OCI-LY7 (cell line): ENCODE measurements around the gene POLR1B. TPM values are rescaled to one million over a fixed set of nuclear protein-coding genes. Genes with fewer than 3 reads are reported as not detected.
"Not testable (repeated sequence)": the region's sequence is repeated elsewhere in the genome, so short reads cannot be mapped to it uniquely, and the experiment has no call there.

Experiments used
- BruUV-seq: library from RNA; stranded (reverse); fragments of 400-500 nt; replicated peaks from 2 replicates; lab custom pipeline; 2021; lab: Mats Ljungman, UMichigan
- CTCF ChIA-PET: fragments of 300-600 bp; sonication (Branson Sonifier 250); formaldehyde crosslinking; loops from one replicate; lab custom pipeline; 2022; ENCODE audit warnings: antibody characterized with exemption; ENCODE audit not compliant: unreplicated experiment; lab: Charles Lee
- POLR2A ChIA-PET: fragments of 300-600 bp; sonication (Branson Sonifier 250); formaldehyde crosslinking; loops from one replicate; lab custom pipeline; 2022; ENCODE audit warnings: antibody characterized with exemption; lab: Charles Lee
- DNase-seq: peaks from one replicate; pipeline ENCODE4 v3.0.0-alpha.2; 2015; ENCODE audit warnings: low spot score
- H2AFZ ChIP-seq: fragments of 200-600 bp; sonication (generic), shearing (Covaris generic); 2 replicates; pipeline ENCODE4 v1.6.1; 2014; ENCODE audit warnings: mild to moderate bottlenecking, antibody characterized with exemption, low read length, moderate library complexity
- H3K27ac ChIP-seq: fragments of 200-600 bp; sonication (generic); 2 replicates; pipeline ENCODE4 v1.5.1; 2014; ENCODE audit warnings: mixed run types, low read depth, mild to moderate bottlenecking, moderate library complexity, low read length, inconsistent platforms; ENCODE audit not compliant: poor library complexity, severe bottlenecking
- H3K36me3 ChIP-seq: fragments of 200-600 bp; sonication (generic); 2 replicates; pipeline ENCODE4 v1.6.1; 2014; ENCODE audit warnings: mild to moderate bottlenecking, antibody characterized with exemption, low read length, moderate library complexity, mixed read lengths; ENCODE audit not compliant: insufficient read depth
- H3K4me1 ChIP-seq: fragments of 200-600 bp; sonication (generic); 2 replicates; pipeline ENCODE4 v1.5.1; 2014; ENCODE audit warnings: mild to moderate bottlenecking, low read length; ENCODE audit not compliant: insufficient read depth, poor library complexity, severe bottlenecking
- H3K4me2 ChIP-seq: fragments of 200-600 bp; sonication (generic); 2 replicates; pipeline ENCODE4 v1.6.1; 2014; ENCODE audit warnings: mild to moderate bottlenecking, low read length
- H3K4me3 ChIP-seq: fragments of 200-600 bp; sonication (generic); 2 replicates; pipeline ENCODE4 v1.5.1; 2014; ENCODE audit warnings: mild to moderate bottlenecking, low read depth, low read length; ENCODE audit not compliant: poor library complexity, severe bottlenecking
- H3K79me2 ChIP-seq: fragments of 200-600 bp; sonication (generic); 2 replicates; pipeline ENCODE4 v1.6.1; 2016; ENCODE audit warnings: low read depth, mild to moderate bottlenecking, low read length, moderate library complexity, mixed read lengths; ENCODE audit not compliant: insufficient read depth
- H3K9me2 ChIP-seq: fragments of 200-600 bp; sonication (generic); 2 replicates; pipeline ENCODE4 v1.6.1; 2016; ENCODE audit warnings: mild to moderate bottlenecking, low read length, mixed read lengths; ENCODE audit not compliant: insufficient read depth
- H3K9me3 ChIP-seq: fragments of 200-600 bp; sonication (generic); 2 replicates; pipeline ENCODE4 v1.6.1; 2014; ENCODE audit warnings: mild to moderate bottlenecking, mixed run types, low read length, mixed read lengths
- H4K20me1 ChIP-seq: fragments of 200-600 bp; sonication (generic); 2 replicates; pipeline ENCODE4 v1.6.1; 2014; ENCODE audit warnings: mild to moderate bottlenecking, antibody characterized with exemption, low read length, moderate library complexity, mixed read lengths; ENCODE audit not compliant: insufficient read depth
- EZH2phosphoT487 ChIP-seq: fragments of 200-600 bp; sonication (generic); IDR thresholded peaks from 2 replicates; pipeline ENCODE4 v1.6.1; 2018; ENCODE audit warnings: low read depth, borderline replicate concordance, mild to moderate bottlenecking, mixed run types, antibody characterized with exemption, low read length, moderate library complexity, mixed read lengths
- intact Hi-C: fragments of 100-400 bp; cut with micrococcal nuclease; formaldehyde crosslinking; loops from one replicate; pipeline ENCODE4 v1.10.0; 2022; ENCODE audit not compliant: unreplicated experiment
- total RNA-seq, 2 experiments: library from RNA; depleted of rRNA in 1 of 2; stranded (reverse); fragments of >200 nt in 1 of 2; shearing (Covaris generic) in 1 of 2; gene quantifications; 2 replicates each; pipeline ENCODE4 v1.2.3, GENCODE V29; 2014 to 2022
- TF ChIP-seq, protein P1 (sequence below): fragments of 200-600 bp; sonication (generic); conservative IDR thresholded peaks from 2 replicates; pipeline ENCODE4 v1.5.1; 2014; ENCODE audit warnings: mild to moderate bottlenecking, antibody characterized with exemption, low read length, moderate library complexity, mixed read lengths

POLR1B gene
- total RNA-seq, 2 experiments from 2014 or later = 30.5 to 44.7 TPM

DNA sequence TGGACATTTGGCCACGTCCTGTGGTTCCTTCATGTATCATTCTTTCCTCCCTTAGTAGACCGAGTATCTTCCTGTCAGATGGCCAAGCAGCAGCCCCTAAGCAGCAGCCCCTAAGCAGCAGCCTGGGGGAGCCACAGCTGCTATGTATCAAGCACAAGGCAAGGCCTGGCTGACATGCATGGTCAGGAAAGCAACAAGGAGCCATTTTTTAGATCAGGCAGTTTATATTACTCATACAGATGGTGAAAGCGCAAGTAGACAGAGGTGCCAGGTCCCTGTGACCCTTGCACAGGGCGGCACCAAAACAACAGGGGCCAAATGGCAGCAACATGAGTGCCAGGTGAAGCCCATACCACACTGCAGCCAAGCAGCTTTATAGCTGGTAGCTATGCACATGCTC, 64.3 kb downstream of the POLR1B start:
- Histone ChIP-seq H3K4me1 (no peaks in the 10 kb centered on the region), H2AFZ (no peak overlapping the region), H3K4me2 (no peak overlapping the region), H3K27ac (no peak overlapping the region), H3K9me2 (no peaks in the 10 kb centered on the region), H4K20me1 (no peaks in the 10 kb centered on the region), H3K36me3 (no peaks in the 10 kb centered on the region), H3K9me3 (no peaks in the 10 kb centered on the region), H3K79me2 (no peaks in the 10 kb centered on the region), H3K4me3 (no peak overlapping the region)
- intact Hi-C loops = loop anchor here (10.0 kb wide), 1 partner anchor 348 kb away; no protein-coding TSS in a partner anchor
- BruUV-seq = no TSS peak
- POLR2A ChIA-PET = no interaction called here
- TF ChIP-seq, protein P1, sequence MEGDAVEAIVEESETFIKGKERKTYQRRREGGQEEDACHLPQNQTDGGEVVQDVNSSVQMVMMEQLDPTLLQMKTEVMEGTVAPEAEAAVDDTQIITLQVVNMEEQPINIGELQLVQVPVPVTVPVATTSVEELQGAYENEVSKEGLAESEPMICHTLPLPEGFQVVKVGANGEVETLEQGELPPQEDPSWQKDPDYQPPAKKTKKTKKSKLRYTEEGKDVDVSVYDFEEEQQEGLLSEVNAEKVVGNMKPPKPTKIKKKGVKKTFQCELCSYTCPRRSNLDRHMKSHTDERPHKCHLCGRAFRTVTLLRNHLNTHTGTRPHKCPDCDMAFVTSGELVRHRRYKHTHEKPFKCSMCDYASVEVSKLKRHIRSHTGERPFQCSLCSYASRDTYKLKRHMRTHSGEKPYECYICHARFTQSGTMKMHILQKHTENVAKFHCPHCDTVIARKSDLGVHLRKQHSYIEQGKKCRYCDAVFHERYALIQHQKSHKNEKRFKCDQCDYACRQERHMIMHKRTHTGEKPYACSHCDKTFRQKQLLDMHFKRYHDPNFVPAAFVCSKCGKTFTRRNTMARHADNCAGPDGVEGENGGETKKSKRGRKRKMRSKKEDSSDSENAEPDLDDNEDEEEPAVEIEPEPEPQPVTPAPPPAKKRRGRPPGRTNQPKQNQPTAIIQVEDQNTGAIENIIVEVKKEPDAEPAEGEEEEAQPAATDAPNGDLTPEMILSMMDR = no peak
- no peak for TF ChIP-seq EZH2phosphoT487
- CTCF ChIA-PET = no interaction called here
- DNase-seq = no peak

DNA sequence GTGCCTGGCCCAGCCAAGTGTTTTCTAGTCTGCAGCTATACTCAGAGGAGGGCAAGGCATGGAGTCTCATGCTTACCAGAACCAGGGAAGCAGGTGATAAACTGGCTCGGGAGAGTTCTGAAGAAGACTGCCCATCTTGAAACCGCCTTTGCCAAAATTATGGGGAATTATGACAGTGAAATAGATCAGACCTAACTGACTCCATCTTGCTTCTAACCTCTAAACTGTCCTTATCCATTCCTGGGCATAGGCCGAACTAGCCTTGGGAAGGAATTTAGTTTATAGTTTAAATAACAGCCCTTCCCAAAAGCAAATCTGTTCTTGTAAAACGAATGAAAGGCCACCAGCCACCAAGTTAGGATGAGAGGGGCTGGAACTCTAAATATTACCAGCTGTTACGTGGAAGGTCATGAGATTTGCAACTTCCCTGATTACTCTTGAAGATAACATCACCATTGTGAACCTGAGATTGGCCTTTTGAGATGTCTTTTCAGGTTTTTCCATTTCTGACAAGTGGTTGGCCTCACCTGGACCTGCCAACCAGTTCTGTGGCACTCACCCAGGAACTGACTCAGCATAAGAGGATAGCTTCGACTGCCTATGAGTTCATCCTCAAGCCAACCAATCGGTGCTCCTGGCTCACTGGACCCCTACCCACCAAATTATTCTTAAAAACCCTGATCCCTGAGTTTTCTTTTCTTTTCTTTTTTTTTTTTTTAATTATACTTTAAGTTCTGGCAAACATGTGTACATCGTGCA, 65.6 kb downstream of the POLR1B start:
- H3K79me2 ChIP-seq = no peaks in the 10 kb centered on the region
- CTCF ChIA-PET = no interaction called here
- intact Hi-C loops = loop anchor here (10.0 kb wide), 1 partner anchor 347 kb away; no protein-coding TSS in a partner anchor

DNA sequence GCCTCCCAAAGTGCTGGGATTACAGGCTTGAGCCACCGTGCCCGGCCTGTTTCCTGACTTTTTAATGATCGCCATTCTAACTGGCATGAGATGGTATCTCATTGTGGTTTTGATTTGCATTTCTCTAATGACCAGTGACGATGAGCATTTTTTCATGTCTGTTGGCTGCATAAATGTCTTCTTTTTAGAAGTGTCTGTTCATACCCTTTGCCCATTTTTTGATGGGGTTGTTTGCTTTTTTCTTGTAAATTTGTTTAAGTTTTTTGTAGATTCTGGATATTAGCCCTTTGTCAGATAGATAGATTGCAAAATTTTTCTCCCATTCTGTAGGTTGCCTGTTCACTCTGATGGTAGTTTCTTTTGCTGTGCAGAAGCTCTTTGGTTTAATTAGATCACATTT, 67.1 kb downstream of the POLR1B start:
- H3K79me2 ChIP-seq, H3K9me2 ChIP-seq, DNase-seq, H3K36me3 ChIP-seq, H4K20me1 ChIP-seq, H3K27ac ChIP-seq, H3K4me1 ChIP-seq, POLR2A ChIA-PET, H2AFZ ChIP-seq, H3K4me2 ChIP-seq, H3K4me3 ChIP-seq, CTCF ChIA-PET, H3K9me3 ChIP-seq, BruUV-seq: not testable (repeated sequence)
- intact Hi-C loops = loop anchor here (10.0 kb wide), 1 partner anchor 345 kb away; no protein-coding TSS in a partner anchor

More for the DNA sequence above, 65.6 kb downstream of the POLR1B start:
- TF ChIP-seq, protein P1 = no peak
- no peak for TF ChIP-seq EZH2phosphoT487
- no TSS peak for BruUV-seq
- Histone ChIP-seq H3K9me3 (no peaks in the 10 kb centered on the region), H3K36me3 (no peaks in the 10 kb centered on the region), H3K27ac (no peak overlapping the region), H3K9me2 (no peaks in the 10 kb centered on the region), H3K4me3 (no peak overlapping the region), H3K4me1 (no peaks in the 10 kb centered on the region), H2AFZ (no peak overlapping the region), H4K20me1 (no peaks in the 10 kb centered on the region), H3K4me2 (no peak overlapping the region)
- DNase-seq = no peak
- POLR2A ChIA-PET = no interaction called here

DNA sequence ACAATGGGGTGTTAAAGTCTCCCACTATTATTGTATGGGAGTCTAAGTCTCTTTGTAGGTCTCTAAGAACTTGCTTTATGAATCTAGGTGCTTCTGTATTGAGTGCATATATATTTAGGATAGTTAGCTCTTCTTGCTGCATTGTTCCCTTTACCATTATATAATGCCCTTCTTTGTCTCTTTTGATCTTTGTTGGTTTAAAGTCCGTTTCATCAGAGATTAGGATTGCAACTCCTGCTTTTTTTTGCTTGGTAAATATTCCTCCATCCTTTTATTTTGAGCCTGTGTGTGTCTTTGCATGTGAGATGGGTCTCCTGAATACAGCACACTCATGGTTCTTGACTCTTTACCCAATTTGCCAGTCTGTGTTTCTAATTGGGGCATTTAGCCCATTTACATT, 70.0 kb downstream of the POLR1B start:
- H3K4me3 ChIP-seq, H2AFZ ChIP-seq, H3K4me2 ChIP-seq, POLR2A ChIA-PET, H3K9me2 ChIP-seq, H3K27ac ChIP-seq, H3K79me2 ChIP-seq, H3K9me3 ChIP-seq, intact Hi-C loops, DNase-seq, H3K4me1 ChIP-seq, H3K36me3 ChIP-seq, BruUV-seq, H4K20me1 ChIP-seq, CTCF ChIA-PET: not testable (repeated sequence)
